Tibial nerve (tissue), 4 donors: Measurements from ENCODE around the gene TEAD4. TPM values are rescaled to one million over a fixed set of nuclear protein-coding genes. Genes with fewer than 3 reads are reported as not detected.
A peak's percentile ranks its signal among the peaks of the same experiment; 100 is the strongest.

Experiments used
- DNase-seq, 2 donors: peaks; one replicate each; pipeline ENCODE4 v3.0.0-alpha.2; 2019; ENCODE audit warnings: low spot score in 2 of 2
- H3K27ac ChIP-seq, 4 donors: fragments of 200-600 bp; sonication (generic) in 3 of 4; one replicate each; pipeline ENCODE4 v1.5.1; 2017 to 2019; ENCODE audit warnings: mild to moderate bottlenecking in 1 of 4
- H3K27me3 ChIP-seq, 2 donors: fragments of 200-600 bp; sonication (generic) in 1 of 2; one replicate each; pipeline versions ENCODE4 v1.5.1 to v1.6.0; 2017 to 2019
- H3K36me3 ChIP-seq, 3 donors: fragments of 200-600 bp; sonication (generic); one replicate each; pipeline ENCODE4 v1.5.1; 2018 to 2019
- H3K4me1 ChIP-seq, 4 donors: fragments of 200-600 bp; sonication (generic) in 3 of 4; one replicate each; pipeline ENCODE4 v1.5.1; 2017 to 2019
- H3K4me3 ChIP-seq, 4 donors: fragments of 200-600 bp; sonication (generic) in 3 of 4; one replicate each; pipeline ENCODE4 v1.5.1; 2017 to 2019; ENCODE audit warnings: mild to moderate bottlenecking in 1 of 4, moderate library complexity in 1 of 4
- H3K9me3 ChIP-seq, 4 donors: fragments of 200-600 bp; sonication (generic) in 3 of 4; one replicate each; pipeline ENCODE4 v1.5.1; 2017 to 2019
- CTCF ChIP-seq, 5 experiments: fragments of 200-600 bp in 3 of 5; fragments of 450-650 bp in 2 of 5; sonication (generic) in 3 of 5; IDR thresholded peaks; one replicate each; pipeline ENCODE4 v1.5.1; 2016 to 2019; ENCODE audit warnings: antibody characterized with exemption in 5 of 5, mild to moderate bottlenecking in 3 of 5, moderate library complexity in 2 of 5
- EP300 ChIP-seq, 2 donors: sonication (generic); formaldehyde crosslinking; IDR thresholded peaks; one replicate each; pipeline ENCODE4 v1.6.1; 2017; ENCODE audit warnings: antibody characterized with exemption in 2 of 2, mild to moderate bottlenecking in 1 of 2
- POLR2A ChIP-seq, 2 donors: fragments of 450-650 bp; IDR thresholded peaks; one replicate each; pipeline ENCODE4 v1.6.1; 2017; ENCODE audit warnings: antibody characterized with exemption in 2 of 2, mild to moderate bottlenecking in 2 of 2, moderate library complexity in 2 of 2
- WGBS, 2 donors: methylation state at CpG; one replicate each; pipeline ENCODE4 v1.1.5; 2018; 5-methylcytosine and 5-hydroxymethylcytosine counted together
- total RNA-seq, 4 donors: library from RNA; depleted of rRNA; stranded (reverse); fragments of >200 nt; gene quantifications; one replicate each; pipeline ENCODE4 v1.1.0, GENCODE V29; 2016

TEAD4 gene
- total RNA-seq, 4 donors from 2014 or later = 17.2 to 34.2 (median 23.5) TPM

DNA sequence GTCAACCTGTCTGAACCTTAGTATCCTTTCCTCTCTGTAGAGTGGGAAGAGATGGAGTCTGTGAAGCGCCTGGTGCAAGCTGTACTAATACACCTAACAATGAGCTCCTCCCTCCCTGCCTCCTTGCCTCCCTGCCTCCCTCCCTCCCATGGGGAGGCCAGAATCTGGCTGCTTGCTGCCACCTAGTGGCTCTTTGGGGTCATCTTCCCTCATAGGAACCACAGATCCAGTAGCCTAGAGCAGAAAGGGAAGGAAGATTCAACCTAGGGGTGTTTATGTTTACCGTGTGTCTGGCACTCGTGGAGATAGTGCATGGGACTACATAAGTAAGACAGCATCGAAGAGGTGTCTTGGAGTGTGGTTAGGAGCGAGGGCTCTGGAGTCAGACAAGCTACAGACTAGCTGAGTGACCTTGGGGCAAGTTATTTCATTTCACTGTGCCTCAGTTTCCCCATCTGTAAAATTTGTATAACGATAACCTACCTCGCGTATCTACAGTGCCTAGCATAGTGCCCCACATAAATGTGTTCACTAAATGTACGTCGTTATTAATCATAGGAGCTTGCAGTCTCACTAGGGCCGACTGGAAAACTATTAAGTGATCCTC, 82.5 kb downstream of the TEAD4 start:
- WGBS, 2 donors = 69 to 70% methylated on average over 11 of the region's 11 CpGs
- DNase-seq = peak; percentile 27 to 54
- peaks cover 0 to 33% (median 0%) of the 10 kb centered on the region in 3 donors for H3K36me3 ChIP-seq
- H3K4me3 ChIP-seq = no peak overlapping the region
- TF ChIP-seq CTCF (IDR thresholded peaks at IDR 0.05) (peak; percentile 35 to 68 (median 58)), EP300 (IDR thresholded peaks at IDR 0.05) (no peak)
- no peaks in the 10 kb centered on the region for H3K9me3 ChIP-seq
- no peaks in the 10 kb centered on the region for H3K27me3 ChIP-seq
- peak overlapping the region in 1 of 4 donors; percentile 50 for H3K27ac ChIP-seq
- peaks cover 0 to 10% (median 0%) of the 10 kb centered on the region in 4 donors for H3K4me1 ChIP-seq

GRCh38 chr12:3042394-3042793, 83.2 kb downstream of the TEAD4 start:
- WGBS, 2 donors = 73 to 76% methylated on average over 2 to 8 of the region's 8 CpGs
- no peak overlapping the region for H3K27ac ChIP-seq
- H3K4me3 ChIP-seq = no peak overlapping the region
- no peaks in the 10 kb centered on the region for H3K27me3 ChIP-seq
- peaks cover 0 to 33% (median 0%) of the 10 kb centered on the region in 3 donors for H3K36me3 ChIP-seq
- H3K9me3 ChIP-seq = no peaks in the 10 kb centered on the region
- no peak for DNase-seq
- peaks cover 0 to 8% (median 0%) of the 10 kb centered on the region in 4 donors for H3K4me1 ChIP-seq
- TF ChIP-seq EP300 (IDR thresholded peaks at IDR 0.05) (no peak), CTCF (IDR thresholded peaks at IDR 0.05) (no peak), POLR2A (IDR thresholded peaks at IDR 0.05) (no peak)

GRCh38 chr12:3042826-3043225, 83.6 kb downstream of the TEAD4 start:
- WGBS, 2 donors = 88 to 89% methylated on average over 4 of the region's 4 CpGs
- Histone ChIP-seq H3K36me3 (peaks cover 0 to 31% (median 0%) of the 10 kb centered on the region in 3 donors), H3K27me3 (no peaks in the 10 kb centered on the region), H3K27ac (no peak overlapping the region), H3K9me3 (no peaks in the 10 kb centered on the region), H3K4me3 (no peak overlapping the region), H3K4me1 (peaks cover 0 to 8% (median 0%) of the 10 kb centered on the region in 4 donors)
- no peak for TF ChIP-seq EP300 (IDR thresholded peaks at IDR 0.05)
- no peak for TF ChIP-seq CTCF (IDR thresholded peaks at IDR 0.05)
- TF ChIP-seq POLR2A (IDR thresholded peaks at IDR 0.05) = no peak
- DNase-seq = no peak

DNA sequence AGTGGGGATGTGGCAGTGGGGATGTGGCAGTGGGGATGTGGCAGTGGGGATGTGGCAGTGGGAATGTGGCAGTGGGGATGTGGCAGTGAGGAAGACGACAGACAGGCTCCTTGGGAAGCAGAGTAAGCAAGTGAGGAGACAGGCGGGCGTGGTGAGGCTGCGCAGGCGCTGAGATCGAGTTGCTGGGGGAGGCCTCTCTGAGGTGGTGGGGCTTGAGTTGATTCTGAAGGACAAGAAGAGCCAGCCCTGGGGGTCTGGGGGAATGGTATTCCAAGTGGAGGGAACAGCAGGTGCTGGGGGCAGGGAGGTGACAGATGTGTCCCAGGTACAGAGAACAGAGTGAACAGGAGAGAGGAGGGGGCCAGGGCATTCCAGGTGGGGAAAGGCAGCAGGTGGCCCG, 84.2 kb downstream of the TEAD4 start:
- Histone ChIP-seq H3K36me3 (peaks cover 0 to 25% (median 0%) of the 10 kb centered on the region in 3 donors), H3K27me3 (no peaks in the 10 kb centered on the region), H3K4me3 (no peak overlapping the region), H3K4me1 (peaks cover 0 to 8% (median 0%) of the 10 kb centered on the region in 4 donors), H3K27ac (no peak overlapping the region), H3K9me3 (no peaks in the 10 kb centered on the region)
- WGBS, 2 donors = 92 to 94% methylated on average over 7 of the region's 7 CpGs
- TF ChIP-seq POLR2A (IDR thresholded peaks at IDR 0.05) (no peak), CTCF (IDR thresholded peaks at IDR 0.05) (no peak), EP300 (IDR thresholded peaks at IDR 0.05) (no peak)
- no peak for DNase-seq

GRCh38 chr12:3044141-3044630, 85.0 kb downstream of the TEAD4 start:
- H3K4me1 ChIP-seq = peaks cover 0 to 8% (median 0%) of the 10 kb centered on the region in 4 donors
- no peak overlapping the region for H3K27ac ChIP-seq
- DNase-seq = no peak
- no peaks in the 10 kb centered on the region for H3K9me3 ChIP-seq
- WGBS, 2 donors = 75 to 78% methylated on average over 8 of the region's 8 CpGs
- no peak overlapping the region for H3K4me3 ChIP-seq
- no peak for TF ChIP-seq EP300 (IDR thresholded peaks at IDR 0.05)
- TF ChIP-seq POLR2A (IDR thresholded peaks at IDR 0.05) = no peak
- no peak for TF ChIP-seq CTCF (IDR thresholded peaks at IDR 0.05)
- no peaks in the 10 kb centered on the region for H3K27me3 ChIP-seq
- peaks cover 0 to 17% (median 0%) of the 10 kb centered on the region in 3 donors for H3K36me3 ChIP-seq
